ENCODE results near the gene MLLT1.

- no peak for TF ChIP-seq FOXA1 (IDR thresholded peaks at IDR 0.05)
- TF ChIP-seq PKNOX1 (IDR thresholded peaks at IDR 0.05), result no peak
- TF ChIP-seq HDGF (IDR thresholded peaks at IDR 0.05; ENCODE audit: borderline replicate concordance), result no peak
- TF ChIP-seq SP1 (IDR thresholded peaks at IDR 0.05), result no peak
- no peak for TF ChIP-seq FOXM1 (IDR thresholded peaks at IDR 0.05; ENCODE audit: borderline replicate concordance)
- no peak for TF ChIP-seq TARDBP (IDR thresholded peaks at IDR 0.05)
- no peak for TF ChIP-seq FOXK2 (IDR thresholded peaks at IDR 0.05)
- no peak for TF ChIP-seq NFRKB (IDR thresholded peaks at IDR 0.05)
- no peak for TF ChIP-seq ARNT (IDR thresholded peaks at IDR 0.05)
- TF ChIP-seq L3MBTL2 (conservative IDR thresholded peaks at IDR 0.05), result no peak
- TF ChIP-seq SUZ12 (IDR thresholded peaks at IDR 0.05), result no peak
- no peak for TF ChIP-seq CTBP1 (IDR thresholded peaks at IDR 0.05; ENCODE audit: borderline replicate concordance)
- no peak for TF ChIP-seq LEF1 (IDR thresholded peaks at IDR 0.05; ENCODE audit: borderline replicate concordance)
- no peak for TF ChIP-seq BHLHE40 (IDR thresholded peaks at IDR 0.05; ENCODE audit: borderline replicate concordance)
These were observed 29.7 kb downstream of the MLLT1 start for GRCh38 chr19:6250024-6250615.
